A549 (cell line): ENCODE results near the gene FOXO3.

Experiments
- CEBPB ChIP-seq, 2 experiments: fragments of >200 bp in 1 of 2; sonication (Bioruptor Twin) in 1 of 2; formaldehyde crosslinking in 1 of 2; IDR thresholded peaks; 2 replicates each; pipeline ENCODE4 v1.6.1; 2012 to 2016
- EP300 ChIP-seq, 2 experiments: fragments of >200 bp; sonication (Bioruptor Twin); formaldehyde crosslinking; IDR thresholded peaks; 2 replicates in 1 of 2; 3 replicates in 1 of 2; pipeline ENCODE4 v1.6.1; 2016 to 2017
- JUN ChIP-seq, 2 experiments: fragments of >200 bp; sonication (Bioruptor Twin); formaldehyde crosslinking; IDR thresholded peaks; 2 replicates in 1 of 2; 3 replicates in 1 of 2; pipeline ENCODE4 v1.6.1; 2016 to 2017
- MAZ ChIP-seq: fragments of 150-350 bp; IDR thresholded peaks from 2 replicates; pipeline ENCODE4 v1.6.1; 2014; ENCODE audit warnings: antibody characterized with exemption, low read depth, low read length, borderline replicate concordance
- NPAS2 ChIP-seq: fragments of 250-450 bp; sonication (Bioruptor Pico); IDR thresholded peaks from 2 replicates; pipeline ENCODE4 v1.8.0; 2022; ENCODE audit warnings: mild to moderate bottlenecking, moderate library complexity, borderline replicate concordance
- POLR2A ChIP-seq: IDR thresholded peaks from 2 replicates; pipeline ENCODE4 v1.6.1; 2012; ENCODE audit warnings: mild to moderate bottlenecking, low read length
- POLR2AphosphoS2 ChIP-seq: conservative IDR thresholded peaks from 2 replicates; pipeline ENCODE4 v1.6.1; 2012; ENCODE audit warnings: low read length, improper control_type of control experiment, inconsistent platforms
- TF ChIP-seq, protein P1 (sequence below): fragments of >200 bp; sonication (Bioruptor Twin); formaldehyde crosslinking; IDR thresholded peaks from 3 replicates; pipeline ENCODE4 v1.5.1; 2016

- TF ChIP-seq, protein P1, sequence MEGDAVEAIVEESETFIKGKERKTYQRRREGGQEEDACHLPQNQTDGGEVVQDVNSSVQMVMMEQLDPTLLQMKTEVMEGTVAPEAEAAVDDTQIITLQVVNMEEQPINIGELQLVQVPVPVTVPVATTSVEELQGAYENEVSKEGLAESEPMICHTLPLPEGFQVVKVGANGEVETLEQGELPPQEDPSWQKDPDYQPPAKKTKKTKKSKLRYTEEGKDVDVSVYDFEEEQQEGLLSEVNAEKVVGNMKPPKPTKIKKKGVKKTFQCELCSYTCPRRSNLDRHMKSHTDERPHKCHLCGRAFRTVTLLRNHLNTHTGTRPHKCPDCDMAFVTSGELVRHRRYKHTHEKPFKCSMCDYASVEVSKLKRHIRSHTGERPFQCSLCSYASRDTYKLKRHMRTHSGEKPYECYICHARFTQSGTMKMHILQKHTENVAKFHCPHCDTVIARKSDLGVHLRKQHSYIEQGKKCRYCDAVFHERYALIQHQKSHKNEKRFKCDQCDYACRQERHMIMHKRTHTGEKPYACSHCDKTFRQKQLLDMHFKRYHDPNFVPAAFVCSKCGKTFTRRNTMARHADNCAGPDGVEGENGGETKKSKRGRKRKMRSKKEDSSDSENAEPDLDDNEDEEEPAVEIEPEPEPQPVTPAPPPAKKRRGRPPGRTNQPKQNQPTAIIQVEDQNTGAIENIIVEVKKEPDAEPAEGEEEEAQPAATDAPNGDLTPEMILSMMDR, result no peak
- TF ChIP-seq EP300 (IDR thresholded peaks at IDR 0.05), result no peak
- TF ChIP-seq NPAS2 (CRISPR knock-in tag), result no peak
- TF ChIP-seq POLR2AphosphoS2, result no peak
- TF ChIP-seq MAZ, result no peak
- no peak for TF ChIP-seq CEBPB (IDR thresholded peaks at IDR 0.05)
- TF ChIP-seq POLR2A, result no peak
- no peak for TF ChIP-seq JUN (IDR thresholded peaks at IDR 0.05)
Measured at GRCh38 chr6:108677894-108678293, 117.2 kb downstream of the FOXO3 start.
